Transverse colon (tissue), 4 donors: Measurements from ENCODE around the gene SLBP.

Source experiments
- CTCF ChIP-seq, 5 experiments: fragments of 200-600 bp in 3 of 5; fragments of 450-650 bp in 2 of 5; sonication (generic) in 3 of 5; IDR thresholded peaks; 1 replicate in 2 of 5; 2 replicates in 3 of 5; pipeline ENCODE4 v1.5.1; 2016 to 2017; ENCODE audit warnings: antibody characterized with exemption in 5 of 5, inconsistent platforms in 3 of 5, mild to moderate bottlenecking in 2 of 5, moderate library complexity in 1 of 5
- EP300 ChIP-seq: sonication (generic); formaldehyde crosslinking; IDR thresholded peaks from one replicate; pipeline ENCODE4 v1.6.1; 2017; ENCODE audit warnings: antibody characterized with exemption, low read depth
- POLR2A ChIP-seq: fragments of 450-650 bp; IDR thresholded peaks from one replicate; pipeline ENCODE4 v1.6.1; 2016; ENCODE audit warnings: antibody characterized with exemption, mild to moderate bottlenecking, moderate library complexity
- POLR2AphosphoS5 ChIP-seq, 3 donors: sonication (generic); formaldehyde crosslinking; IDR thresholded peaks; one replicate each; pipeline ENCODE4 v1.6.1; 2016; ENCODE audit warnings: antibody characterized with exemption in 3 of 3

- no peak for TF ChIP-seq CTCF (IDR thresholded peaks at IDR 0.05)
- TF ChIP-seq EP300 = no peak
- TF ChIP-seq POLR2A = no peak
- no peak for TF ChIP-seq POLR2AphosphoS5 (IDR thresholded peaks at IDR 0.05)
Observed at GRCh38 chr4:1721666-1722550, 9.8 kb upstream of the SLBP start.
